HG02642 (cell line): ENCODE data around the gene MUC6.
"Not testable (repeated sequence)": the region's sequence is repeated elsewhere in the genome, so short reads cannot be mapped to it uniquely, and the experiment has no call there.

Experiments
- ATAC-seq: cut with Tn5 transposase; IDR thresholded peaks from one replicate; pipeline ENCODE4 v1.9.1; 2021; ENCODE audit warnings: mild to moderate bottlenecking; ENCODE audit not compliant: unreplicated experiment, poor library complexity

The MUC6 gene

DNA sequence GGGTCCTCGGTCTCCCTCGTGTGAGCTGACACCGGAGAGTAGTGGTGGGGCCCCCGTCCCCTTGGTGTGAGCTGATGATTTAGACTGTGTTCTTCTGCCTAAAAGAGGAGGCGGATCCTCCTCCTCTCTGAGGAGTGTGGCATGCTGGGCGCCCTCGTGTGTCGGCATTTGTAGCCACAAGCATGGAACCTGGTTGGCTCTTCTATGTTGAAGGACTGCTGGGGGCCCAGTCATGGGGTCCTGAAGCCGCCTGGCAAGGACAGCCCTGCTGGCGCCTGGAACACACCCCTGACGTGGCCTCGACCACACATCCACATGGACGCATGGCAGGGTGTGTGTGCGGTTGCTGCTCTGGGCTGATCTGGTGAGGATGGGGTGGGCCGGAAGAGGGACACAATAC lies 60.7 kb downstream of the MUC6 start:
- ATAC-seq = no peak

GRCh38 chr11:975376-975775 lies 61.1 kb downstream of the MUC6 start:
- ATAC-seq = not testable (repeated sequence)

- no peak for ATAC-seq
Observed at GRCh38 chr11:973237-973636, 63.3 kb downstream of the MUC6 start.

- ATAC-seq = no peak
Observed at GRCh38 chr11:972523-973211, 63.9 kb downstream of the MUC6 start.

- ATAC-seq = no peak
Observed at GRCh38 chr11:971731-972365, 64.7 kb downstream of the MUC6 start.

- ATAC-seq = no peak
Observed at GRCh38 chr11:971092-971690, 65.3 kb downstream of the MUC6 start.

DNA sequence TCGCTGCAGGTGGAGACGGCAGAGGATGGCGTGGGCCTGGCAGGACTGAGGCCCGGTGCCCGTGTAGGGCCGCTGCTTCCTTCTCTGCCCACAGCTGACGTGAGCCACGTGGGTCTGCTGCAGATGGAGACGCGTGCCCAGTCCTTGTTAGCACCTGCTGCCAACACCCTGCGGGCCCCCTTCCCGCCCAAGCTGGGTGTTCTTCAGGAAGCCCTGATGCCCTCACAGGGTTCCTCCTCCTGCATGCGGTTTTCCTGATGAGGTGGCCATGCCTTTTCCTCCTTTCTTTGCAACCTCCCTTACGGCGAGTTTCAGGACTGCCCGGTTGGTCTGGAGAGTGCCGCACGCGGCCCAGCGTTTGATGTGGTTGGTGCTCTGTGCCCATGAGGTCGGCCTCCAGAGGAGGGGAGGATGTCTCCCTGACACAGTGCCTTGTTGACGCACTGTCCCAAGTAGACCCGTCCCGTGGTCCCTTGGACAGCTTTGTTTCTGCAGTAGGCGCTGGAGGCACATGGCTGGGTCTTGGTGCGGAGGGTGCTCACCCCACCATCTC lies 66.1 kb downstream of the MUC6 start:
- no peak for ATAC-seq

DNA sequence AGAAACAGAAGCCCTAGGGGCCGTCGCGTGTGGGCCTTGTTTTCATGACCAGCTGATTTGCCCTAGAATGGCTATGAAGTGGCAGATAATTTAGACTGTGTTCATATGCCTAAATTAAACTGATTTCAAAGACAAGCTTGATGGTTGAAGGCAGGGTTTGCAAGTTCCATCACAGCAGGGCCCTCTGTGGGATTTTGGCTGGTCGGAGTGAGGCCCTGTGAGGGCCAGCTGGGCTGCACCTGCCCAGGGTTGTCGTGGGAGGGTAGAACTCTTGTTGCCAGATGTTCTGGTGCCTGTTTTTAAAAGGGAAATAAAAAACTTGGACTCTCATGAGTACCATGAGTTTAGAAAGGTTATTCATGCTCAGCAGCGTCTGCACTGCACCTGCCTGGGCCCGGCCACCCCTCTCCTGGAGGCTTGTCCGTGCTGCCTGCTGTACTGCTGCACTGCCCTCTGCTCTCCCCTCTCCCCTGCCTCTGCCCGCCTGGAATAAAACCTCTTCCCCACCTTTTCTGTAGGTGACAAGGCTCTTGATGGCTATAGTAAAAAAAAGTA lies 66.8 kb downstream of the MUC6 start:
- ATAC-seq = no peak

DNA sequence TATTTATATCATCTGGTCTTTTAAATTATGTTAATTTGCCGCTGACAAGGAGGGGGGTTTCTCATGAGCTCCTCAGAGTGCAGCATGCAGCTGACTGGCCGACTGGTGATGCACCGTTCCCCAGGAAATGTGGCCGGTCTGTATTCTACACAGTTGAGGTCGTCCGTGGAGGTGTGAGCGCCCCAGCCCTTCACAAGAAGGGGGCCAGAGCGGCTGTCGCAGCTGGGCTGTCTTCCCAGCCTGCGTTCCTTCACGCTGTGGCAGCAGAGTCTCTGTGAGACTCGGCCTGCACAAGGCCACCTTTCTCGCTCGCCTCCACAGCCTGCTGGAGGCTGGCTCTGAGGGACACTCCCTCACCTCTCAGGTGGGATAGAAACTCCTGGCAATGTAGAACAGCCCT lies 67.7 kb downstream of the MUC6 start:
- ATAC-seq = no peak

GRCh38 chr11:967995-968751 lies 68.3 kb downstream of the MUC6 start:
- no peak for ATAC-seq

DNA sequence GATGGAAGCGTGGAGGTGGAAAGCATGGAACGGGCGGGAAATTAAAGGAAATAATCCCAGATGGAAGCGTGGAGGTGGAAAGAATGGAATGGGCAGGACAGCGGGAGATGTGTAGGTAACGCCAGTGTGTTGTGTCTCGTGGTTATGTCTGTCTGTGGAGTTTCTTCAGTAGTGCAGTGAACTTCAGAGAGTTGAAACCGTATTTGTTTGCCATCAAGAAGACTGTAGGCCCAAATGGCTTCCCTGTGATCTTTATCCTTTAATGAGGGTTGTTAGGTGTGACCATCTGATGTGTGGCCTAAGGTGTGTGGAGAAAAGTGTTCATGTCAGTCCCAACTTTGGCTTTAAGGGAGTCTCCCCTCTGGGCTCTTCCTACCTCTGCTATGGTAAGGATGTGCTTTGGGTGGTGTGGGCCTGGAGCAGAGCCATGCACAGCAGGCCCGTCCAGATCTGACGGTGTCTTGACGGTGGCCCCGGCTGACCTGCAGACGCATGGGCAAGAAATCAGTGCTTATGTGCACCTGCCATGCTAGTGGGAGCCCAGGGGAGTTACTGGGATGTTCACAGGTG lies 71.2 kb downstream of the MUC6 start:
- ATAC-seq = no peak

DNA sequence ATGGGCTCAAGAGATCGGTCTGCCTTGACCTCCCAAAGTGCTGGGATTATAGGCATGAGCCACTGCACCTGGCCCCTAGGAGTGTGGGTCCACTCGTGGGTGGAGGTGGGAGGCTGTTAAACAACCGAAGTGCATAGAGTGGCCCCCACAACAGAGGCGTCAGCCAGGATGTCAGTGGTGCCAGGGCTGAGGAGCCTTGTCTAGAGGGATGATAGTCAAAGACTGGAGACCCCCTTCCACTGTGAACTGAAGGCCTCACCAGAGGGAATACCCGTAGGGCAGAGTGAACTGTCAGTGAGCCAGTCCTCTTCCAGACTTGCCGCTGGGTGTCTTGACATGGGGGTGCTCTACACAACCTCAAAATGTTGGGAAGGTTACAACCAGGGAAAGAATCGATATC lies 72.7 kb downstream of the MUC6 start:
- no peak for ATAC-seq
